ENCODE data around the gene CAMTA1. TPM values are rescaled to one million over a fixed set of nuclear protein-coding genes. Genes with fewer than 3 reads are reported as not detected.

The CAMTA1 gene
- total RNA-seq, 1 donor from 2014 or later, result 99.0 TPM

GRCh38 chr1:7149080-7149838 is 364.0 kb downstream of the CAMTA1 start:
- H3K27me3 Mint-ChIP-seq, result peaks cover 13% of the 10 kb centered on the region
- peak overlapping the region; percentile 57 for H3K27ac Mint-ChIP-seq
- no peak for TF ChIP-seq CTCF (IDR thresholded peaks at IDR 0.05; ENCODE audit: unreplicated experiment)
- peaks cover 2% of the 10 kb centered on the region for H3K4me1 Mint-ChIP-seq (ENCODE audit: low read depth)
- no peaks in the 10 kb centered on the region for H3K9me3 Mint-ChIP-seq (ENCODE audit: low read depth)
- H3K36me3 Mint-ChIP-seq (ENCODE audit: insufficient read depth), result no peaks in the 10 kb centered on the region
- DNase-seq (ENCODE audit: low spot score, unreplicated experiment), result no peak
- H3K4me3 Mint-ChIP-seq (ENCODE audit: low read depth), result no peak overlapping the region

- H3K36me3 Mint-ChIP-seq (ENCODE audit: insufficient read depth), result no peaks in the 10 kb centered on the region
- no peak overlapping the region for H3K27ac Mint-ChIP-seq
- no peak for TF ChIP-seq CTCF (IDR thresholded peaks at IDR 0.05; ENCODE audit: unreplicated experiment)
- peaks cover 2% of the 10 kb centered on the region for H3K4me1 Mint-ChIP-seq (ENCODE audit: low read depth)
- H3K27me3 Mint-ChIP-seq, result peaks cover 13% of the 10 kb centered on the region
- no peak overlapping the region for H3K4me3 Mint-ChIP-seq (ENCODE audit: low read depth)
- DNase-seq (ENCODE audit: low spot score, unreplicated experiment), result no peak
- H3K9me3 Mint-ChIP-seq (ENCODE audit: low read depth), result no peaks in the 10 kb centered on the region
These were observed 365.5 kb downstream of the CAMTA1 start for GRCh38 chr1:7150724-7151280.

- Mint-ChIP-seq H3K27ac (no peak overlapping the region), H3K36me3 (ENCODE audit: insufficient read depth) (no peaks in the 10 kb centered on the region), H3K4me3 (ENCODE audit: low read depth) (no peak overlapping the region), H3K4me1 (ENCODE audit: low read depth) (peaks cover 2% of the 10 kb centered on the region), H3K9me3 (ENCODE audit: low read depth) (no peaks in the 10 kb centered on the region), H3K27me3 (peaks cover 13% of the 10 kb centered on the region)
- DNase-seq (ENCODE audit: low spot score, unreplicated experiment), result no peak
- no peak for TF ChIP-seq CTCF (IDR thresholded peaks at IDR 0.05; ENCODE audit: unreplicated experiment)
These were observed 366.7 kb downstream of the CAMTA1 start for GRCh38 chr1:7151978-7152377.

- Mint-ChIP-seq H3K4me3 (ENCODE audit: low read depth) (no peak overlapping the region), H3K27me3 (peaks cover 13% of the 10 kb centered on the region), H3K36me3 (ENCODE audit: insufficient read depth) (no peaks in the 10 kb centered on the region), H3K9me3 (ENCODE audit: low read depth) (no peaks in the 10 kb centered on the region), H3K27ac (no peak overlapping the region), H3K4me1 (ENCODE audit: low read depth) (peaks cover 2% of the 10 kb centered on the region)
- no peak for TF ChIP-seq CTCF (IDR thresholded peaks at IDR 0.05; ENCODE audit: unreplicated experiment)
- no peak for DNase-seq (ENCODE audit: low spot score, unreplicated experiment)
These were observed 367.4 kb downstream of the CAMTA1 start for GRCh38 chr1:7152655-7153054.

GRCh38 chr1:7153464-7153863 is 368.2 kb downstream of the CAMTA1 start:
- DNase-seq (ENCODE audit: low spot score, unreplicated experiment), result no peak
- TF ChIP-seq CTCF (IDR thresholded peaks at IDR 0.05; ENCODE audit: unreplicated experiment), result no peak
- Mint-ChIP-seq H3K4me3 (ENCODE audit: low read depth) (no peak overlapping the region), H3K9me3 (ENCODE audit: low read depth) (no peaks in the 10 kb centered on the region), H3K4me1 (ENCODE audit: low read depth) (peaks cover 2% of the 10 kb centered on the region), H3K27ac (no peak overlapping the region), H3K27me3 (peaks cover 13% of the 10 kb centered on the region), H3K36me3 (ENCODE audit: insufficient read depth) (no peaks in the 10 kb centered on the region)

All from progenitor cell of endocrine pancreas (in vitro differentiated cells).